Spleen (tissue), 7 donors: ENCODE results near the gene MYO7A.

Experiments
- CTCF ChIP-seq, 11 experiments: fragments of 200-600 bp in 7 of 11; fragments of 450-650 bp in 4 of 11; sonication (generic) in 4 of 11; IDR thresholded peaks in 8 of 11; conservative IDR thresholded peaks in 3 of 11; 1 replicate in 7 of 11; 2 replicates in 4 of 11; pipeline versions ENCODE4 v1.4.0 to v1.8.0; 2016 to 2021; ENCODE audit warnings: antibody characterized with exemption in 11 of 11, inconsistent platforms in 4 of 11, mild to moderate bottlenecking in 1 of 11
- POLR2A ChIP-seq, 3 donors: fragments of 450-650 bp; IDR thresholded peaks; one replicate each; pipeline ENCODE4 v1.5.1; 2017; ENCODE audit warnings: antibody characterized with exemption in 3 of 3, mild to moderate bottlenecking in 1 of 3
- POLR2AphosphoS5 ChIP-seq, 3 donors: sonication (generic); formaldehyde crosslinking; IDR thresholded peaks; one replicate each; pipeline ENCODE4 v1.5.1; 2017; ENCODE audit warnings: antibody characterized with exemption in 3 of 3
- donor health status: DM: no; HTN: no; CAD: no; lungs with moderate emphysema.
- donor health status: DM: no; HTN: no; CAD: no.
- donor health status: DM: no; HTN: no; CAD: no.

GRCh38 chr11:77231800-77232199 lies 103.8 kb downstream of the MYO7A start:
- no peak for TF ChIP-seq CTCF (IDR thresholded peaks at IDR 0.05 in 8 of 11, conservative IDR thresholded peaks at IDR 0.05 in 3 of 11)
- no peak for TF ChIP-seq POLR2A (IDR thresholded peaks at IDR 0.05)
- no peak for TF ChIP-seq POLR2AphosphoS5 (IDR thresholded peaks at IDR 0.05)
